Hepatic stellate cell (primary cell): ENCODE results near the gene PRKCH.

Experiments
- DNase-seq: peaks from one replicate; pipeline ENCODE4 v3.0.0; 2011; ENCODE audit warnings: low spot score

The PRKCH gene

GRCh38 chr14:61368114-61368710 lies 46.8 kb downstream of the PRKCH start:
- no peak for DNase-seq

DNA sequence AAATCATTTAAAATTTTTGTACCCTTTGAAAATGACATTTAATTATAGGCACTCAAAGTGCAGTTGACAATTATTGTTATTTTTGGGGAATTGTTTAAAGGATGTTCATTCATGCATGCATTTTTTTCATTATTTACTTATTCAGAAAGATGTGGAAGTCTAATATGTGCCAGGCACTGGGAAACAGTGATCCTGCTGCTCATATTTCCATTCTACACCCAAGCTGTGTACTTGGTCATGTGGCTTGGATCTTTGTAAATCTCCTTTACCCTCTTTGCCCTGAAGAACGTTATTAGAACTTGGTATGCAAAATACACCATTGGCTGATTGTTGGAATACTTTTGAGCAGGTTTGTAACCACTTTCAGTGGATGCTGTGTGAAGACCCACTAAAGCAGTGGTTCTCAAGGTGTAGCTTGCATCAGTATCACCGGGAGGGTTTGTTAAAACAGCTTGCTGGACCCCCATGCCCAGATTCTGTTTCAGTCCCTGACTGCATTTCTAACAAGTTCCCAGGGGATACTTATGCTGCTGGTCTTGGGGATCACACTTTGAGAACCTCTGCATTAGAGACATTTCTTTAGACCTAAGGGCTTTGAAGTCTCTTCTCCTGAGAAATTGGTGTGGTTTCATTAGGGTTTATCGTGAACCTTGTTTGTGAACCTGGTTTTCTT lies 47.5 kb downstream of the PRKCH start:
- DNase-seq = no peak

- DNase-seq = no peak
Measured at GRCh38 chr14:61369454-61369810, 48.1 kb downstream of the PRKCH start.

DNA sequence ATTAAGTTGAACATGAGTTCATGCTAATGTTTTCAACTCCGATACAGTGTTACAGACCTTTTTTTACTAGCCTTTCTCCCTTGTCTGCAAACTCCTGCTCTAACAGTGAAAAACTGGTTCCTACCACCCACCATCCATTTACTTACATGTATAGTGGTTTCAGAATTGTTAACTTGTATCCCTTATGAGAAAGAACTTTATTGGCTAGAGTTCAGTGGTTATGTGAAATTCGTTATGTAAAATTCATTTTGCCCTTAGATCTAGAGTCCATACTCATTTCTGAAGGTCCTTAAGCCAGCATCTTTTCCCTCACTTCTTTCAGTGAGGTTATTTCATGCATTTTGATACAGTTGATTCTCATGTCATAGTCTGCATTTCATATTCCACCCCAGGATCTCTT lies 51.0 kb downstream of the PRKCH start:
- no peak for DNase-seq

DNA sequence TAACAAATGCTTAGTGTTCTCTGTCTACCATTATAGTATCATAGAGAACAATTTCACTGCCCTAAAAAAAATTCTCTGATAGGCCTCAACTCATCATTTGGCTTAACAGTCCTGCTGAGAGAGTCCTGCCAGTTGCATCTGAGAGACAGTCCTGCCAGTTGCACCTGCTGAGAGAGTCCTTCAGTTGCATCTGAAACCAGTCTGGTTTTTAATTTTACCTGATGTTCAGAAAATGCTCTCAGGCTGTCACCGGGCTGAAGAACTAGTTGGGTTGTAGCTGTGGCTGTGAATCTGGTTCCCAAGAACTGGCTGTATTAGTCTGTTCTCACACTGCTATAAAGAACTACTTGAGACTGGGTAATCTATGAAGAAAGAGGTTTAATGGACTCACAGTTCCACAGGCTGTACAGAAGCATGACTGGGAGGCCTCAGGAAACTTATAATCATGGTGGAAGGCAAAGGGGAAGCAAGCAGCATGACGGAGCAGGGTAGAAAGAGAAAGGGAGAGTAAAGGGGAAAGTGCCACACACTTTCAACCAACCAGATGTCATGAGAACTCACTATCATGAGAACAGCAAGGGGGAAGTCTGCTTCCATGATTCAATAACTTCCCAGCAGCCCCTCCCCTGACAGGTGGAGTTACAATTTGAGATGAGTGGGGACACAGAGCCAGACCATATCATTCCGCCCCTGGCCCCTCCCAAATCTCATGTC lies 51.6 kb downstream of the PRKCH start:
- no peak for DNase-seq

- DNase-seq = no peak
Measured at GRCh38 chr14:61374284-61374683, 52.9 kb downstream of the PRKCH start.

GRCh38 chr14:61375218-61375617 lies 53.8 kb downstream of the PRKCH start:
- DNase-seq = no peak

DNA sequence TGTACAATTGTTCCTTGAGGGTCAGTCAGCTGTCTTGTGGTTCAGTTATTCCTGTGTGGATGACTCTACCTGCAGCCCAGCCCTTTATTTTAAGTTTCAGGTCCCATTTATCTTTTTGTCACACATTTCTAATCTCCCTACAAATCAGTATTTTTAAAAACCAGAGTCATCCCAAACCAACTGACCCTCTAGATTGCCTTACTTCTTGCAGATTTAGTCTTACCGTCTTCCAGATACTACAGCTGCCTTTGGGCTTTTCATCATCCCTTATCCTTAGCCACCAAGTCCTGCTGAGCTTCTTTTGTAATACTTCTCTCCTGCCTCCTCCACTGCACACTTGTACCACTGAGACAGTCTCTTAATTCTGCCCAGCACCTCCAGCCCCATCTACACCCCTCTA lies 54.9 kb downstream of the PRKCH start:
- no peak for DNase-seq

- DNase-seq = no peak
Measured at GRCh38 chr14:61377749-61378148, 56.4 kb downstream of the PRKCH start.

- no peak for DNase-seq
Measured at GRCh38 chr14:61379639-61380184, 58.3 kb downstream of the PRKCH start.

GRCh38 chr14:61380984-61381383 lies 59.6 kb downstream of the PRKCH start:
- DNase-seq = no peak

GRCh38 chr14:61381553-61381952 lies 60.2 kb downstream of the PRKCH start:
- no peak for DNase-seq

GRCh38 chr14:61382842-61383241 lies 61.5 kb downstream of the PRKCH start:
- no peak for DNase-seq

DNA sequence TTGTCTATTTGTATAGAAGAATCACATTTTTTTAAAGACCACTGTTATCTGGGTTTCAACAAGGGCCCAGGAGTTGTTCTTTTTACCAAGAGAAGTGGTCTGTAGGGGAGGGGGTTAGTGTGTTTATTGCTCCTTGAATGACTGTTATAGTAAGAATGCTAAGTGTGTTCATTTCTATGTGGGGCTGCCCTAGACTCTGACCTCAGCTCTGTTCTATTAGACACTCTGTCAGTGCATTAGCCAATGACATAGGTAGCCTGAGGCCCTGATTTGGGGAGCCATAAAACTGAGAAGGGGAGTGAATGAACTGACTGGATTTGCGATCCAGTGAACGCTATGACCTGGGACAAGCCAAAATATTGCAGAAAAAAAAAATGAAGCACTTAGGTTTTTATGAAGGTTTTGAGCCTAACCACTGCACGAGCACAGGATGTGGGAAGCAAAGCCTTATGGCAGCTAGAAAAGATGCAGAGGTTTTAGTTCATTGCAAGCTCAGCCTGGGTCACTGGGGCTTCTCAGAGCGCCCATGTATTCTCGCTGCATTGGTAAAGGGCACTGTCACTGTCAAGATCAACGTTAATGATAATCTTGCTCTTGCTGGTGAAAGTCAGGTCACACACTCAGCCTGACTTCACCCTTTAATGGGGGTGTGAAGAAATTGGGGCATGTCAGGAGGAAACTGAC lies 63.8 kb downstream of the PRKCH start:
- no peak for DNase-seq

- DNase-seq = no peak
Measured at GRCh38 chr14:61386173-61386772, 64.9 kb downstream of the PRKCH start.

DNA sequence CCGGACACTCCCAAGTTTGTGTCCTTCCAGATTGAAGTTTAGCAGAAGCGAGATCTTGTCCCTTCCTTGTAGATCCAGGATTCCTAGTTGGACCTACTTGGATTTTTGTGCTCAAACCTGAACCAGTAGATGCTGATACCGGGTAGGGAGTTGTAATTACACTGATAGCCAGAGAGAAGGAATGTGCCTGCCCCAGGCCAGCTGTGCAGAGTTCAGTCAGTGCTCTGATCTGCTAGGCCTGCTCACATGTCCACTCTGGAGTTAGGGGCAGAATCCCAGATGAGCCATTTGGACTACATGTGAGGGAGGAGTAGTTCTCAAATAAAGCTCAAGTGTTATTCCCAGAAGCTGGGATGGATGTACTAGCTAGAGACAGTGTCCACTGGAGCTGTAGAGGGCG lies 65.7 kb downstream of the PRKCH start:
- no peak for DNase-seq

- DNase-seq = no peak
Measured at GRCh38 chr14:61388173-61388975, 67.0 kb downstream of the PRKCH start.

- no peak for DNase-seq
Measured at GRCh38 chr14:61388976-61389576, 67.7 kb downstream of the PRKCH start.

- no peak for DNase-seq
Measured at GRCh38 chr14:61391119-61391518, 69.7 kb downstream of the PRKCH start.

GRCh38 chr14:61392297-61392696 lies 70.9 kb downstream of the PRKCH start:
- no peak for DNase-seq

- no peak for DNase-seq
Measured at GRCh38 chr14:61394542-61394941, 73.2 kb downstream of the PRKCH start.
